Endothelial cell of umbilical vein (primary cell): ENCODE results near the gene RAB44. TPM values are rescaled to one million over a fixed set of nuclear protein-coding genes. Genes with fewer than 3 reads are reported as not detected.

Experiments used
- BruUV-seq: library from RNA; stranded (reverse); fragments of 400-500 nt; replicated peaks from 2 replicates; lab custom pipeline; 2021; lab: Mats Ljungman, UMichigan
- CTCF ChIA-PET: fragments of 300-600, 350-600 bp; sonication (Branson Sonifier 250); formaldehyde crosslinking; loops from one replicate; lab custom pipeline; 2021; ENCODE audit warnings: antibody characterized with exemption, inconsistent platforms; lab: Charles Lee
- POLR2A ChIA-PET: fragments of 300-600, 350-600 bp; sonication (Branson Sonifier 250); formaldehyde crosslinking; loops from one replicate; lab custom pipeline; 2021; ENCODE audit warnings: antibody characterized with exemption, inconsistent platforms; lab: Charles Lee
- DNase-seq: peaks from one replicate; pipeline ENCODE4 v3.0.0-alpha.2; 2011; ENCODE audit warnings: low read depth, low spot score
- FAIRE-seq: peaks from 2 replicates; lab custom pipeline; 2011; peaks lifted over from hg19 to GRCh38; lab: Jason Lieb, UNC
- H2AFZ ChIP-seq: 2 replicates; pipeline ENCODE4 v1.6.0; 2012; ENCODE audit warnings: low read depth, low read length, control low read depth, inconsistent platforms
- H3K27ac ChIP-seq: 2 replicates; pipeline ENCODE4 v1.5.1; 2011; ENCODE audit warnings: low read depth, mild to moderate bottlenecking, control low read depth, low read length, moderate library complexity; ENCODE audit not compliant: insufficient read depth
- H3K27me3 ChIP-seq, 2 experiments: 2 replicates each; pipeline versions ENCODE4 v1.6.0 to v1.6.1; 2011; ENCODE audit warnings: low read length in 2 of 2, mixed read lengths in 1 of 2; ENCODE audit not compliant: control insufficient read depth in 2 of 2, insufficient read depth in 2 of 2
- H3K36me3 ChIP-seq, 2 experiments: 2 replicates in 1 of 2; 3 replicates in 1 of 2; pipeline ENCODE4 v1.5.1; 2011; ENCODE audit warnings: low read length in 2 of 2, mild to moderate bottlenecking in 1 of 2, moderate library complexity in 1 of 2; ENCODE audit not compliant: control insufficient read depth in 2 of 2, insufficient read depth in 2 of 2; ENCODE audit errors: extremely low read depth in 1 of 2
- H3K4me1 ChIP-seq: 3 replicates; pipeline ENCODE4 v1.5.1; 2011; ENCODE audit warnings: mild to moderate bottlenecking, low read length; ENCODE audit not compliant: control insufficient read depth, insufficient read depth; ENCODE audit errors: extremely low read depth
- H3K4me2 ChIP-seq: 2 replicates; pipeline ENCODE4 v1.6.1; 2011; ENCODE audit warnings: low read length, control low read depth, mixed read lengths; ENCODE audit not compliant: insufficient read depth
- H3K4me3 ChIP-seq, 3 experiments: fragments of 200-600 bp in 1 of 3; sonication (generic), shearing (Covaris generic) in 1 of 3; replicated peaks in 1 of 3; 2 replicates each; pipeline ENCODE4 v1.5.1; 2011 to 2016; ENCODE audit warnings: control low read depth in 3 of 3, low read length in 3 of 3, mild to moderate bottlenecking in 2 of 3, inconsistent platforms in 1 of 3, low read depth in 1 of 3, moderate library complexity in 1 of 3; ENCODE audit not compliant: insufficient read depth in 1 of 3
- H3K79me2 ChIP-seq: 2 replicates; pipeline ENCODE4 v1.6.0; 2012; ENCODE audit warnings: low read length, inconsistent platforms; ENCODE audit not compliant: control insufficient read depth, insufficient read depth
- H3K9ac ChIP-seq: replicated peaks from 2 replicates; pipeline ENCODE3; 2011; ENCODE audit warnings: low read length, control low read depth; ENCODE audit not compliant: insufficient read depth; ENCODE audit errors: extremely low read depth
- H3K9me1 ChIP-seq: replicated peaks from 3 replicates; pipeline ENCODE4 v1.6.0; 2011; ENCODE audit warnings: mild to moderate bottlenecking, low read length; ENCODE audit not compliant: control insufficient read depth, insufficient read depth; ENCODE audit errors: extremely low read depth
- H3K9me3 ChIP-seq: replicated peaks from 2 replicates; pipeline ENCODE4 v1.5.1; 2012; ENCODE audit warnings: low read length, inconsistent platforms; ENCODE audit not compliant: control insufficient read depth, insufficient read depth
- H4K20me1 ChIP-seq: replicated peaks from 2 replicates; pipeline ENCODE3; 2011; ENCODE audit warnings: mild to moderate bottlenecking, low read length; ENCODE audit not compliant: control insufficient read depth, insufficient read depth; ENCODE audit errors: extremely low read depth
- EZH2 ChIP-seq: IDR thresholded peaks from 2 replicates; pipeline ENCODE4 v1.6.1; 2012; ENCODE audit warnings: borderline replicate concordance, low read depth, mild to moderate bottlenecking, moderate library complexity, low read length, inconsistent platforms; ENCODE audit not compliant: severe bottlenecking
- FOS ChIP-seq: IDR thresholded peaks from 2 replicates; pipeline ENCODE4 v1.6.1; 2011; ENCODE audit warnings: mild to moderate bottlenecking, low read length, moderate library complexity, borderline replicate concordance; ENCODE audit not compliant: insufficient read depth
- GATA2 ChIP-seq: IDR thresholded peaks from 2 replicates; pipeline ENCODE4 v1.7.0; 2011; ENCODE audit warnings: low read depth, mild to moderate bottlenecking, moderate library complexity, mixed read lengths, low read length; ENCODE audit not compliant: insufficient read length, insufficient read depth
- MAX ChIP-seq: IDR thresholded peaks from 2 replicates; pipeline ENCODE4 v1.6.1; 2011; ENCODE audit not compliant: insufficient read depth, insufficient read length
- MYC ChIP-seq: IDR thresholded peaks from one replicate; pipeline ENCODE4 v1.6.1; 2011; ENCODE audit warnings: mild to moderate bottlenecking, low read depth, low read length
- POLR2A ChIP-seq: IDR thresholded peaks from 2 replicates; pipeline ENCODE4 v1.6.1; 2012; ENCODE audit warnings: low read depth, mild to moderate bottlenecking, control low read depth, low read length
- POLR2AphosphoS5 ChIP-seq: IDR thresholded peaks from 2 replicates; pipeline ENCODE4 v1.6.1; 2012; ENCODE audit warnings: low read depth, mild to moderate bottlenecking, control low read depth, low read length, moderate library complexity; ENCODE audit not compliant: insufficient read depth
- dilution Hi-C: fragments of 300-500 bp; cut with MboI; formaldehyde crosslinking; loops from one replicate; pipeline ENCODE4 v1.15.0; 2019; ENCODE audit warnings: low sequenced_read_pairs; ENCODE audit not compliant: extremely low pct_ligation_motif_present
- intact Hi-C: fragments of 100-400 bp; cut with micrococcal nuclease; formaldehyde crosslinking; loops from one replicate; pipeline ENCODE4 v1.10.0; 2022
- polyA plus RNA-seq, 4 experiments: library from polyadenylated mRNA; depleted of rRNA in 3 of 4; stranded (reverse) in 3 of 4; unstranded in 1 of 4; fragments of >200 nt; gene quantifications; 2 replicates each; pipeline versions ENCODE4 v1.2.1 to v1.2.3, GENCODE V29; 2011 to 2012; ENCODE audit warnings: missing spikeins in 1 of 4
- total RNA-seq: library from RNA; stranded (reverse); gene quantifications from 2 replicates; pipeline ENCODE4 v1.2.3, GENCODE V29; 2021

RAB44 gene
- total and polyA plus RNA-seq, 2 donors (not counting 3 experiments of a cell fraction or from before 2014, with no cell fraction given): 0.03 to 0.11 TPM

- Histone ChIP-seq H3K9me3 (no peaks in the 10 kb centered on the region), H3K4me3 (no peak overlapping the region), H2AFZ (no peak overlapping the region), H3K4me2 (no peak overlapping the region), H3K4me1 (no peaks in the 10 kb centered on the region), H3K27ac (no peak overlapping the region), H4K20me1 (no peaks in the 10 kb centered on the region), H3K9ac (no peak overlapping the region), H3K79me2 (no peaks in the 10 kb centered on the region), H3K9me1 (no peaks in the 10 kb centered on the region), H3K27me3 (peaks cover 0 to 1% of the 10 kb centered on the region in 2 experiments), H3K36me3 (no peaks in the 10 kb centered on the region)
- TF ChIP-seq GATA2 (no peak), MAX (no peak), FOS (no peak), POLR2AphosphoS5 (no peak), EZH2 (no peak), POLR2A (no peak), MYC (no peak)
- dilution Hi-C loops: no loop called here
- BruUV-seq: no TSS peak
- DNase-seq (no peak), FAIRE-seq (no peak)
- ChIA-PET CTCF (interaction anchor here (1.2 to 1.5 kb wide), 2 partner anchors 11 to 42 kb away, joined by 3 read pairs; no protein-coding TSS in a partner anchor), POLR2A (no interaction called here)
- intact Hi-C loops: no loop called here
Measured at GRCh38 chr6:36716476-36717093, 19.0 kb downstream of the RAB44 start.
